Dermis blood vessel endothelial cell (primary cell): ENCODE data around the gene EMCN. TPM values are rescaled to one million over a fixed set of nuclear protein-coding genes. Genes with fewer than 3 reads are reported as not detected.
"Not testable (repeated sequence)": the region's sequence is repeated elsewhere in the genome, so short reads cannot be mapped to it uniquely, and the experiment has no call there.

Experiments
- DNase-seq: peaks from one replicate; pipeline ENCODE4 v3.0.0; 2010
- total RNA-seq: library from RNA; depleted of rRNA; stranded (reverse); fragments of >200 nt; gene quantifications from 2 replicates; pipeline ENCODE4 v1.2.3, GENCODE V29; 2014

The EMCN gene
- total RNA-seq, 1 donor from 2014 or later: 127 TPM

DNA sequence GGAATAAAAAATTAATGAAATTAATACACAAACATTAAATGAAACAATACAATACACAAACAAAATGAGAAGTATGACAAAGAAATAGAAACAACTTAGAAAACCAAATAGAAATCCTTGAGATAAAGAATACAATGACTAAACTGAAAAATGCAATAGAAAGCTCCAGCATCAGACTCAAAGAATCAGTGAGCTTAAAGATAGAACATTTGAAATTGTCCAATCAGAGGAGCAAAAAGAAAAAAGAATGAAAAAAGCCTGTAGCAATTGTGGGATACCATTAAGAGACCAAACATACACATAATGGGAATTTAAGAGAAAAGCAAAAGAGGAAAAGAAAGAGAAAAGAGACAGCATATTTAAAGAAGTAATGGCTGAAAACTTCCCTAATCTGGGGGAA lies 25.7 kb downstream of the EMCN start:
- DNase-seq: no peak

DNA sequence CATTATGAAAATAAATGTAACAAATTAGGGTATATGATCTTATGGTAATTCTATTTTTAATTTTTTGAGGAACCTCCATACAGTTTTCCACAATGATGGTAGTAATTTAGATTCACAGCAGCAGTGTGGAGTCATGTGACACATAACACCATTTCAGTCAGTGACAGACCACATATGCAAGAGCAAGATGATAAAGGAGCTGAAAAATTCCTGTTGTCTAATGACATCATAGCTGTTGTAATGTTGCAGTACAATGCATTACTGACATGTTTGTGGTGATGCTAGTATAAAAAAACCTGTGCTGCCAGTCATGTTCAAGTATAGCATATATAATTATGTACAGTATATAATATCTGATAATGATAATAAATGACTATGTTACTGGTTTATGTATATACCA lies 28.5 kb downstream of the EMCN start:
- DNase-seq: no peak

DNA sequence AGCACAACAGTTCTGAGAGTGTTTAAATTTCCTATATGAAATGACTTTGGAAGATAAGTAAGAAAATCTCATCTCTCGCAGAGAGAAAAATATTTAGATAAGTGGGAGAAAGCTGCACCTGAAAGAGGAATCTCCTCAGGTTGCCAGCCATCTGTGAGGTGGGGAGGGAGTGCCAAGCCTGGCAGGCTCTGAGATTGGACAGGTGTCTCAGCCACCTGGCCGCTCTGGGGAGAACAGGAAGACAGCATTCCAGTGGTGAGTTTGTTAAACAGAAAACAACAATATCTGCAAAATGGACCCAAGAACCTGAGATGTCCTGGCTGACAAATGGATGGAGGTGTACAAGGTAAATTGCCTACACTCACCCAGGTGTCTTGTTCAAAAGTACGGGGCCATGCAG lies 31.3 kb downstream of the EMCN start:
- no peak for DNase-seq

DNA sequence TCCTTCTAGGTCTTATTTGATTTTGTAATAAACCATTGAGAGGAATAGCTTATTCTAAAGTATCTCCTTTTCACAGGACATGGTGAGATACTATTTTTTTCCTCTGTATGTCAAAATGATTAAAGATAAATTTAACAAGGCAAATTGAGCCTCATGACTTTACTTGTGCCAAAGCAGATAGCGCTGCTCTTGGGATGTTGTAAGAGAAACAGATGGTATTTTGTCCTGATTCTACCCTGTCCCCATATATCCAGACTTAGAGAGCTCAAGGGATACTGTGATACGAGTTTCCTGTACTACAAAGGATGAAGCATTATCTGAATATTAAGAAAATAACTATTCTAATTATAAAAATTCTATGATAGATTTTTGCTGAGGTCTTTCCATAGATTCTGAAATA lies 34.0 kb downstream of the EMCN start:
- DNase-seq: no peak

DNA sequence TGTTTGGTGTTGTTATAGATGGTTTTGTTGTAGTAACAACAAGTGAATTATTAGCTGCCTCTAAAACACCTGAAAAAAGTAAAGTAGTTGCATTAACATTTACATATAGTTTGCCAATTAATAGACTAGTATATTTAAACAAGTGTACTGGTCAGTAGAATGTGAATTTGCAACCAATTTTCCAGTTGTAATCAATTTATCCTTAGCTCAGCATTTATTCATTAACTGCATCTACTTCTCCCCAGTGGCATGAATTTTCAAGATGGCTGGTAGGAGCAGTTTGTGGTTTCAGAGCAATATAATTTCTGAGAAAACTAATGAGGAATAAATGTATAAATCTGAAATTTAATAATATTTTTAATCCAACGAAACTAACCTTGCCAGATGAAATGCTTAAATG lies 37.9 kb downstream of the EMCN start:
- DNase-seq: no peak

DNA sequence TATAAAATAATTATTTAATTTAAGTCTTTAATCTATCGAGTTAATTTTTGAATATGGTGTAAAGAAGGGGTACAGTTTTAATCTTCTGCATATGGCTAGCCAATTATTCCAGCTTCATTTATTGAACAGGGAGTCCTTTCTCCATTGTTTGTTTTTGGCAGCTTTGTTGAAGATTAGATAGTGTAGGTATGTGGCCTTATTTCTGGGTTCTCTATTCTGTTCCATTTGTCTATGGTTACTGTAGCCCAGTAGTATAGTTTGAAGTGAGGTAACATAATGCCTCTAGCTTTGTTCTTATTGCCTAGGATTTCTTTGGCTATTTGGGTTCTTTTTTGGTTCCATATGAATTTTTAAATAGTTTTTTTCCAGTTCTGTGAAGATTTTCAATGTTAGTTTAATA lies 48.3 kb downstream of the EMCN start:
- DNase-seq: no peak

DNA sequence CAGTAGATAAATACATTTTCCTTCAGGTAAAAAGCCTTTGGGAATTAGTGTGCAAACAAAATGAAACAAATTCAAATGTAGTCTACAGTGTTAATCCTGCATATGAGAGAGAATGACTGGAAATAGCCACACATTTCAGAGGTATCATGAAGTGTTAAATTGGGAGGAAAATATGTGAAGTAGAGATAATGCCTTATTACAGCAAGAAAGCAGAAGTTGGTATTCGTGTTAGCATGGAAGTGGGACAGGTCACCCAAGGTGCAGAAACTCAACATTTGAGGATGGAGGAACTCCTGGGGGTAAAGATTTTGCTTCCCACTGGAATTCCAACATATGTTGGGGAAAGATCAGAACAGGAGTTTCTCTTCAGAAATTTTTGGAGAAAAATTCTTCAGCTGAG lies 51.3 kb downstream of the EMCN start:
- DNase-seq: no peak

DNA sequence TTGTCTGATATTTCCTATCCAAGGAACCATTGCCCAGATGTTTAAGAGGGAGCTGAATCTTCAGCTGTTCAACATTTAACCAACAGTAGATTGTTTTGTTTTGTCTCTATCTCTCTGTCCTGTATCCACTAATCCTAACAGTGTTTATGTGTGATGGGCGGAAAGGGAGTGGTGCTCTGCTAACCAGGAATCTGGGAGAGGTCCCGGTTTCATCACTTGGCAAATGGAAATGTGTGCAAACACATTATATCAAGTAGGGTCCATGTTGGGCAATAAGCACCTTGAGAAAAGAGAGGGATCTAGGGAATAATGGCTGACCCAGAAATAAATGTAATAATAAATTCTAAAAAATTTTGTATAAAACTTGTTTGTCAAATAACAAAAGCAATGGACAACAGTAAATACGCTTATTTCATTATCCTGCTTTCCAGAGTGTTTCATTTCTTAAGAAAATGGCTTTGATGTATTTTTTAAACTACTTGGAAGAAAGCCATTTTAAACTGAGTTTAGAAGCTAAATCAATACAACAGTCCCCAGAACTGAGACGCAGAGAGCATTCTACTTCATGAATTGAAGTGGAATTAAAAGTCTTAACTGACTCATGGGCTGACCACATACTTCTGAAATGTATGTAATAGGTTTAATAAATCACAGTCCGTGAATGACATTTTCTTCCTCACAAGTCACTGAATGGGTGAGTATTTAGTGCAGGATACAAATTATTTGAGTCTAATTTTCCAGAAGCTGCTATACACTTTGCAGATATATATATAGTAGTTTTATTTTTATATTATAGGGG lies 55.8 kb downstream of the EMCN start:
- DNase-seq: no peak

DNA sequence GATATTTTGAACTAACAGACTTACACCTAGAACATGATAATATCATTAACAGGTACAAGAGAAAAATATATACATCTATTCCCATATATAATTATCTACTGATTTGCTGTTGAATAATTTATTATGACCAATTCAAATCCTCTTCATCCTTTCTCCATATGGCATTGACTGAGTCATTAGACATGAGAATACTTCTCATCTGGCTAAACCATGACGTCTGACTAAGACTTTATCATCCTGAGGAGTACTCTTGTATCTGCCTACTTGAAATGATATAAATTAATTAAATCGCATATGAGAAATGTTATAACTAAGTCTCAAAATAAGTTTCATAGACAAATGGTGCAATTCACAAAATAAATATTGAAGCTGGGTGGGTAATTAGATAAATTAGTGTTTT lies 67.4 kb downstream of the EMCN start:
- DNase-seq: no peak

DNA sequence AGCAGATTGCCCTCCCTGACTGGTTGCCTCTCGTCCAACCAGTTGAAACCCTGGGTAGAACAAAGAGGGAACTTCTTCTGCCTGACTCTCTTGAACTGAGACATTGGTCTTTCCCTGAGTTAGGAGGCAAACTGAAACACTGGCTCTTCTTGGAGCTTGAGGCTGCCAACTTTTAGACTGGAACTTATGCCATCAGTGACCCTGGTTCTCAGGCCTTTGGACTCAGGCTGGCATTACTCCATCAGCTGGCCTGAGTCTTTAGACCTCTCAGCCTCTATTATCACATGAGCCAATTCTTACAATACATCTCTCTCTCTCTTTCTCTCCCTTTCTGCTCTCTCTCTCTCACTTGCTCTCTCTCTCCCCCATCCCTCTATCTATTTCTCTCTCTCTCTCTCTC lies 86.4 kb downstream of the EMCN start:
- DNase-seq: no peak

DNA sequence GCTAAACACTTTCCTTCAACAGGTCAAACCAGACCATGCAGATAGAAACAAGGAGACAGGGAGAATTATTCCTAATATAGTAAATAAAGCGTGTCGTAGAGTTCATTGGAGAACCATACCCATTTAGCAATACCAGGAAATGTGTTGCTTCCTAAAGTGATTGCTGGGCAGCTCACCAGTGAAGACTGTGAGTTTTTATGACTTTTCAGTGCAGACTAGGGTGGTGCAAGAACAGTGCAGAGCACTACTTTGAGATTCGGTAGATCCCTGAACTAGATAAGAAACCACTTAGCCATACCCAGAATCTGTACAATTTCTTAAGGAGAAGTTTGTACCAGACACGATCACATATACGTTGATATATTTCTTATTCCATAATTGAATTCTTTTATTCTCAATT lies 87.4 kb downstream of the EMCN start:
- peak; percentile 70 for DNase-seq

DNA sequence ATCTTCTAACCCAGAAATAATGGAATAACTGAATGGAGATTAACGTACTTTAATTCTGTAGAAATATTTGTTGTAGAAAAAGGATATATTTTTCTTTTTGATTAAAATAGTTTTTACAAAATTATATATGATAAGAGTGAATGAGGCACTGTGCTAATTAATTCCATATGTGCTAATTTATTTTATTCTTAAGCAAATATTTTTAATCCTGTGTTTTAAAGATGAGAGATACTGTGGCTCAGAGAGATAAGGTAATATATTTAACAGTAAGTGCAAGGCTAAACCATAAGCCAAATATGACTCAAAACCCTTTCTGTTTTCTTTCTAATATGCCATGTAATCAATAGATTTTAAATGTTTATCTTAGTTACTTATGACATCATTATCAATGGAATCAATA lies 88.2 kb downstream of the EMCN start:
- no peak for DNase-seq

DNA sequence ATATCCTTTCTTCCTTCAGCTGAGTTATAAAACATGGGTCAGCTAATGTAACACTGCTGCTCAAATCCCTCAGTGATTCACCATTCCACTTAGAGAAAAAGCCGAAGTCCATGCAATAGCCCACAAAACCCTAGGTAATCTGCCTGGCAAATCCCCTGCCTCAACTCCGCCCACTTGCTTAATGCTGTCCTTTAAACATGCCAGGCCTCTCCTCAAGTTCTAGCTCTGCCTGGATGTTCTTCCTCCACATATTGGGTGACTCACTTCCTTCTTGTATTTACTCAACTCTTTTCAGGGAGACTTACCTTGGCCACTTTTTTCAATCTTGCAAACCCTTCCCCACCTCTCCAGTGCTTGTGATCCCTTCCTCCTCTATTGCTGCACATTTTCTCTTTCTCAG lies 89.8 kb downstream of the EMCN start:
- peak; percentile 67 for DNase-seq

DNA sequence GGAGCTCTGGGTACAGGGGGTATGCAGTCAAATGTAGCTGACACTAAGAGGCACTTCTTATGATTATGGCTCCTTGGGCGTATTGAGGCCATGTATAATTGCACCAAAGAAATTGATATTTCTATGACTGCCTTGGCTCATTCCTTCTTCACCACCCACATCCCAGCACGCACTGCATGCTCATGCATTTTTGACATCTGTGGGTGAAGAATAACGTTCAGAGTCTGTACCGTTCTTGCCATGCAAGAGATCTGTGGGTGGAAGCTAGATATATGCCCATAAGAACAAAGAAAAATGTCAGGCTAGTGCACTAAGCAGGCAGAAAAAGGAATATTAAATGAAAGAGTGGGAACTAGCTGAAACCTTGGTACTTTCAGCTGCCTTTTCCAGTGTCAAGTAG lies 93.4 kb downstream of the EMCN start:
- DNase-seq: no peak

DNA sequence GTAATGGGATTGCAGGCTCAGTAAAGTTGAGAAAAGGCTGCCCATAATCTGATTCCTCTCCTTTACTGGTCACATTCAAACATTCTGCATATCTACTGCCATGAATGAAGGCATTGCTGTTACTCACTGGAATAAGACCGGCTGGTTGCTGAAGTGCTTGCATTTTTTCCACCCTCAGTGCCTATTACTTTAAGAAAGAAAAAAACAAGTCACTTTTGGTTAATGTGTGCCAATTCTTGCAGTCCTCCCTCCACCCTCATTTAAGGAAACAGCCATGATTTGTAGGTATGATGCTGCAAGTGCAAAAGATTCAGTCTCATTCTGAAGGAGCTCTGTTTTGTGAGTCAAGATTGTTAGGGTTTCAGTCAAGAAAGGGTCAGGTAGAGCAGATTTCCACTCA lies 94.9 kb downstream of the EMCN start:
- DNase-seq: no peak

DNA sequence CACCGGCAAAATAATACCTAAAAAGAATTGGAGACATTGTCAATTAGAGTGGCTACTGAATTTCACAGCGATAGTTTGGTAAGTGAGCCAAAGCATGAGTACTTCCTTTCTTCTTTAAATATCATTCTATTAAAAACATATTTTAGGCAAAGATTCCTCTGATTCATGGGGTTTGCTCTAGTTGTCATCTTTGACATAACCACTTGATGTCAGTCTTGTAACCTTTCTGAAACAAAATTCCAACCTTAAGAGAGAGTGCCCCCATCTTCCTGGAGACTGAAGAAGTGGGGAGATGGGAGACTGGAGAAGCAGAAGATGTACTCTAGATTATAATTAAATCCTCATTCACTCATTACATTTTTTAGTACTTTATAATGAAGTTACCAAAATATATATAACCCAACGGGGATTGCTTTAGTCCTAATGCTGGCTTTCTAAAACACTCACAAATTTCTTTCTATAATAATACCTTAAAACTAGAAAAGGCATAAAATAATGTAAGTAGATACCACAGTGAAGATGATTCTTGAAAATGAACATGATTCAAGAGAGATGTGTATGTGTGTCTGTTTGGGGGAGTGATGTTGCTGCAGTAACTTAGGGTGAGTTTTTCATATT lies 96.4 kb downstream of the EMCN start:
- DNase-seq: peak; percentile 73

DNA sequence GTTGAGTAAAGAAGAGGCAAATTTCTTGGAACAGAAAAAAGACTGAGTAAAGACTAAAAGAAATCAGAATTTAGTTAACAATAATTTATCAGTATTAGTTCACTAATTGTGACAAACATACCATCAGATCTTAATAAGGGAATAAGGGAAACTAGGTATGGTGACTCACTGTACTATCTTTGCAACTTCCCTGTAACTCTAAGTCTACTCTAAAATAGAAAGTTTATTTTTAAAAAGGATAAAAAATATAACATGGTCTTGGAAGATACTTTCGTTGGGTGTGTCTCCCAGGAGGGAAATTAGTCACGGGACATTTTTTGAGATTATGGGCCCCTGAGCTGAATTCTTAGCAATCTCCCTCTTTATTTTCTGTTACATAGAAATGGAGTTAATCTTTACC lies 97.3 kb downstream of the EMCN start:
- DNase-seq: no peak

DNA sequence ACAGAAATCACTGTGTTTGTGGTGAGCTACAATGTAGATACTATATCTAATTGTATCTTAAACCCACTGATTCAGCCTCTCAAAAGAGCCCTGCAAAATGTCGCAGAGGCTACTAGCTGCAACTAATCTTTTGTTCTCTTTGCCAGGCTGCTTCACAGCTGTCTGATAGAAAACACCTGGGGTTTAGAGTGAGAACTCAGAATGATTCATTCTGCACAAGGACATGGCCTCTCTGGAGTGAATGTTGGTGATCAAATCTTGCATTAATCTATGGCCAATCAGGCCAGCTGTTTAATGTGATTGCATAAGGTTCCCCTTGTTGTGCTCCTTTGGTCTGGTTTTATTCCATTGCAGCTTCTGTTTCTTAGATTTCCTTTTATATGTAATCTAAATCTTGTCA lies 100.3 kb downstream of the EMCN start:
- no peak for DNase-seq

DNA sequence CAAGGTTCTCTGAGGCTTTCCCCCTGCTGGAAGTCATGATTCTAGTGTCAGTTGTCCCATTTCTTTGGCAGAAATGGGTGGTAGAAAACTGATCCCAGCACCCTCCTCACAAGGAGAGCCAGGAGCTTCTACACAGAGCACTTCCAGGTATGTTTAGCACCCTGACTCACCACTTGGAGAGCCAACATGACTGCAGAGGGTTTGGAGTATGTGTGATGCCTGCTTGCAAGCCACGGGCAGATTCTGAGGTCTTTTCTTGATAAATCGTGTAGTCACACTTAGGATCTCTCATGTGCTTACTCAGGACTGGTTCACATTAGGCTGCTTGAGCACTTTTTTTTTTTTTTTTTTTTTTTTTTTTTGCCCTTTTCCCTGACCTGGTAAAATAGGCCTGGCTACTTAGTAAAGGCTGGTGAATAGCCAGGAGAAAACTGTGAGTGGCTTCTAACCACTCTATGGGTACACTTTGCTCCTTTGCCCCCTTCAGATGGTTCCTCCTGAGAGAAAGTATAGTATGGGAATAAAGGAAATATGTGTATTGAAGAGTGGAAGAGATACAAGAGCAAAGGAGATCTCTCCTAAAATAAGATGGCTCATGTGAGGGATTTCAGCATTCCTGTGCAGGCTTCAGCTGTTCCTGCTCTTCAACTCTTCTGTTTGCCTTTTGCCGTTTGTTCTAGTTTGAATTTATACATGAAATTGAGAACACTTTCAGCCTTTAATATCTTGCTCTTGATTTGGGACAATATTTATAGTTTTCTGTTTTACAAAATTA lies 103.6 kb downstream of the EMCN start:
- DNase-seq: no peak

DNA sequence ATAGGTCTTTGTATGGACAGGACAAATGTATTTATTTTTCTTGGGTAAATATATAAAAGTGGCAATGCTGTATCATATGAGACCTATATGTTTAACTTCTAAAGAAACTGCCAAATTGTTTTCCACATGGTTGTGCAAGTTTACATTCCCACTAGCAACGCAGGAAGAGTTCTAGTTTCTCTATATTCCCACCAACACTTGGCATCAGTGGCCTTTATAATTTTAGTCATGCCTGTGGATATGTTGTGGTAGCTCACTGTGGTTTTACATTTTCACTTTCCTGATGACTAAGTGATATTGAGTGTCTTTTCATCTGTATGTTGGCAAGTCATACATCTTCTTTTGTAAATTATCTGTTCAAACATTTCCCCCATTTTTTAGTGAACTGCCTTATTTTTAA lies 126.0 kb downstream of the EMCN start:
- DNase-seq: no peak

DNA sequence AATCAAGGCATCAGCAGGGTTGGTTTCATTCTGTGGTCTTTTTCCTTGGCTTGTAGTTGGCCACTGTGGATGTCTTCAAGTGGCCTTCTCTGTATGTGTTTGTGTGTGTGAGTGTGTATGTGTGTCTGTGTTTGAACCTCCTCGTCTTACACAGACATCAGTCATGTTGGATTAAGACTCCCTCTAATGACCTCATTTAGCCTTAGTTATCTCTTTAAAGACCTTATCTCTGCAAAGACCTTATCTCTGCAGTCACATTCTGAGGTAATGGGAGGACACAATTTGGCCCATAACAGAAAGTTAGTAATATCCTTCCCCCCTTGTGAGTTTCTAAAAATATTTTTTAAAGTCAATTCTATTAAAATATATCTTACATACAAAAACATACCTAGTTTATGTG lies 126.7 kb downstream of the EMCN start:
- DNase-seq: no peak

DNA sequence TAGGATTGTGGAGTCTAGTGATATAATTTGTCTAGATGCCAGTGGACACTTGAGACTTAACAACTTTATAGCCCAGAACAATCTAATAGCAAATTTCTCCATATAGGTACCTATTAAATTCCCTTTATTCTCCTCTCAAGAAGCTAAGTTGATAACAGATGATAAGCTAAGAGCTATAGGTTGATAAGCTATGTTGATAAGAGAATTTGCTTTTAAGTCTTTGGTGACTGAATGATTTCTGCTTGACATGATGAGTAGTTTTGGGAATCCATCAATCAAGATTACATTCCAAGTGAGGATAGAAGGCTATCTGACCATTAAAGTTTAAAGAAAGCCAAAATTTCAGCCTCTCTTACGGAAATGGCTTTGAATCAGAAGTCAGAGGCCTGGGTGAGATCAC lies 131.6 kb downstream of the EMCN start:
- no peak for DNase-seq

DNA sequence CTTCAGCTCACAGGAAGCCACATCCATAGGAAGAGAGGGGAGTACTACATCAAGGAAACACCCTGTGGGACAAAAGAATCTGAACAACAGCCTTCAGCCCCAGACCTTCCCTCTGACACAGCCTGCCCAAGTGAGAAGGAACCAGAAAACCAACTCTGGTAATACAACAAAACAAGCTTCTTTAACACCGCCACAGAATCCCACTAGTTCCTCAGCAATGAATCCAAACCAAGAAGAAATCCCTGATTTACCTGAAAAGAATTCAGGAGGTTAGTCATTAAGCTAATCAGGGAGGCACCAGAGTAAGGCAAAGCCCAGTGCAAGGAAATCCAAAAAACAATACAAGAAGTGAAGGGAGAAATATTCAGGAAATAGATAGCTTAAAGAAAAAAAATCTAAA lies 137.4 kb downstream of the EMCN start:
- DNase-seq: not testable (repeated sequence)

DNA sequence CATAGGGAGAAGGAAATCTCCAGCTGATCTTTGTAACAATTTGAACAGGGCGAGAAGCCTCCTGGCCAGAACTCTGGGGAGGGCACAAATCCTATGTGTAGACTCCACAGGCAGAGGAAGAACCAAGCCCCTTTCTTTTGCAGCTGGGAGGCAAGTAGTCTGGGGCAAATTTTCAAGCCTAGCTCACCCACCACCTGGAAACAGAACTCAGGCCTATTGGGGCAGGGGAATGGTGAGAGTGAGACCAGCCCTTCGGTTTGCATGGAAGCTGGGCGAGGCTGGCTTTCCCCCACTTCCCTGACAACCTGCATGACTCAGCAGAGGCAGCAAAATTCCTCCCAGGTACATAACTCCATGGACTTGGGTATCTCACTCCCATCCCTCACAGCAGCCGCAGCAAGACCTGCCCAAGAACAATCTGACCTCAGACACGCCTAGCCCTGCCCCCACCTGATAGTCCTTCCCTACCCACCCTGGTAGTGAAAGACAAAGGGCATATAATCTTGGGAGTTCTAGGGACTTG lies 138.2 kb downstream of the EMCN start:
- DNase-seq: no peak
